Measurements from ENCODE around the gene NEB.

NEB gene

GRCh38 chr2:151679994-151680393, 54.3 kb downstream of the NEB start:
- DNase-seq (ENCODE audit: low read depth) = no peak
- no peak overlapping the region for H3K4me3 ChIP-seq (ENCODE audit: low read length)
- TF ChIP-seq CTCF (conservative IDR thresholded peaks at IDR 0.05; ENCODE audit: low read depth, low read length) = no peak

GRCh38 chr2:151678849-151679248, 55.4 kb downstream of the NEB start:
- no peak overlapping the region for H3K4me3 ChIP-seq (ENCODE audit: low read length)
- TF ChIP-seq CTCF (conservative IDR thresholded peaks at IDR 0.05; ENCODE audit: low read depth, low read length) = no peak
- DNase-seq (ENCODE audit: low read depth) = no peak

GRCh38 chr2:151673016-151673415, 61.3 kb downstream of the NEB start:
- no peak for TF ChIP-seq CTCF (conservative IDR thresholded peaks at IDR 0.05; ENCODE audit: low read depth, low read length)
- no peak for DNase-seq (ENCODE audit: low read depth)
- H3K4me3 ChIP-seq (ENCODE audit: low read length) = no peak overlapping the region

- no peak overlapping the region for H3K4me3 ChIP-seq (ENCODE audit: low read length)
- DNase-seq (ENCODE audit: low read depth) = no peak
- no peak for TF ChIP-seq CTCF (conservative IDR thresholded peaks at IDR 0.05; ENCODE audit: low read depth, low read length)
These were observed 62.0 kb downstream of the NEB start for GRCh38 chr2:151672277-151672676.

GRCh38 chr2:151670846-151671597, 63.3 kb downstream of the NEB start:
- no peak for DNase-seq (ENCODE audit: low read depth)
- H3K4me3 ChIP-seq (ENCODE audit: low read length) = no peak overlapping the region
- TF ChIP-seq CTCF (conservative IDR thresholded peaks at IDR 0.05; ENCODE audit: low read depth, low read length) = no peak

GRCh38 chr2:151670346-151670745, 63.9 kb downstream of the NEB start:
- no peak for DNase-seq (ENCODE audit: low read depth)
- TF ChIP-seq CTCF (conservative IDR thresholded peaks at IDR 0.05; ENCODE audit: low read depth, low read length) = no peak
- H3K4me3 ChIP-seq (ENCODE audit: low read length) = no peak overlapping the region

GRCh38 chr2:151669585-151670081, 64.6 kb downstream of the NEB start:
- DNase-seq (ENCODE audit: low read depth) = no peak
- no peak for TF ChIP-seq CTCF (conservative IDR thresholded peaks at IDR 0.05; ENCODE audit: low read depth, low read length)
- no peak overlapping the region for H3K4me3 ChIP-seq (ENCODE audit: low read length)
